GM19372 (cell line): Measurements from ENCODE around the gene PMEPA1.

Source experiments
- ATAC-seq: cut with Tn5 transposase; IDR thresholded peaks from one replicate; pipeline ENCODE4 v1.9.1; 2021; ENCODE audit warnings: mild to moderate bottlenecking, low read depth, moderate library complexity; ENCODE audit not compliant: unreplicated experiment

Gene PMEPA1

GRCh38 chr20:57709823-57710799 lies at the start of gene PMEPA1:
PMEPA1 (minus strand) TSS chr20:57710015; CDS start chr20:57709582, 433 bp downstream.
- ATAC-seq, result peak; percentile 80

GRCh38 chr20:57757767-57758166 lies 48.0 kb upstream of the PMEPA1 start:
- ATAC-seq, result no peak

- no peak for ATAC-seq
Observed at GRCh38 chr20:57756921-57757320, 47.1 kb upstream of the PMEPA1 start.

- no peak for ATAC-seq
Observed at GRCh38 chr20:57756213-57756612, 46.4 kb upstream of the PMEPA1 start.

- no peak for ATAC-seq
Observed at GRCh38 chr20:57755609-57756008, 45.8 kb upstream of the PMEPA1 start.

GRCh38 chr20:57754190-57754589 lies 44.4 kb upstream of the PMEPA1 start:
- ATAC-seq, result no peak

GRCh38 chr20:57753332-57754164 lies 43.7 kb upstream of the PMEPA1 start:
- no peak for ATAC-seq

- ATAC-seq, result no peak
Observed at GRCh38 chr20:57751411-57751810, 41.6 kb upstream of the PMEPA1 start.

GRCh38 chr20:57749869-57750268 lies 40.1 kb upstream of the PMEPA1 start:
- ATAC-seq, result no peak

GRCh38 chr20:57749131-57749690 lies 39.4 kb upstream of the PMEPA1 start:
- no peak for ATAC-seq

GRCh38 chr20:57748601-57749130 lies 38.9 kb upstream of the PMEPA1 start:
- ATAC-seq, result no peak

GRCh38 chr20:57747861-57748481 lies 38.2 kb upstream of the PMEPA1 start:
- ATAC-seq, result no peak

- no peak for ATAC-seq
Observed at GRCh38 chr20:57746832-57747404, 37.1 kb upstream of the PMEPA1 start.

GRCh38 chr20:57746201-57746600 lies 36.4 kb upstream of the PMEPA1 start:
- ATAC-seq, result no peak

GRCh38 chr20:57744206-57744605 lies 34.4 kb upstream of the PMEPA1 start:
- no peak for ATAC-seq

GRCh38 chr20:57743450-57744095 lies 33.8 kb upstream of the PMEPA1 start:
- ATAC-seq, result no peak

GRCh38 chr20:57742507-57743181 lies 32.8 kb upstream of the PMEPA1 start:
- ATAC-seq, result no peak

GRCh38 chr20:57738484-57738883 lies 28.7 kb upstream of the PMEPA1 start:
- ATAC-seq, result no peak

GRCh38 chr20:57738053-57738452 lies 28.2 kb upstream of the PMEPA1 start:
- no peak for ATAC-seq
